GM23338 (cell line): ENCODE results near the gene VSTM2B.

ENCODE experiments used
- CREB1 ChIP-seq: fragments of 250-450 bp; sonication (Bioruptor Pico); IDR thresholded peaks from 2 replicates; pipeline ENCODE4 v1.5.0; 2020; ENCODE audit warnings: low read depth, mild to moderate bottlenecking, moderate library complexity
- CTCF ChIP-seq, 2 experiments: fragments of 200-600 bp in 1 of 2; sonication (generic) in 1 of 2; conservative IDR thresholded peaks; 2 replicates each; pipeline versions ENCODE4 v1.5.1 to v1.6.1; 2016 to 2017; ENCODE audit warnings: antibody characterized with exemption in 2 of 2, low read depth in 2 of 2, mild to moderate bottlenecking in 2 of 2, moderate library complexity in 1 of 2
- EZH2 ChIP-seq: fragments of 200-600 bp; sonication (generic); IDR thresholded peaks from one replicate; pipeline ENCODE4 v1.8.0; 2017; ENCODE audit warnings: antibody characterized with exemption, mild to moderate bottlenecking, low read depth; ENCODE audit not compliant: unreplicated experiment
- EZH2phosphoT487 ChIP-seq: fragments of 200-600 bp; sonication (generic); IDR thresholded peaks from one replicate; pipeline ENCODE4 v1.8.1; 2018; ENCODE audit warnings: antibody characterized with exemption; ENCODE audit not compliant: unreplicated experiment
- JUNB ChIP-seq: IDR thresholded peaks from one replicate; pipeline ENCODE4 v1.6.1; 2016; ENCODE audit warnings: antibody characterized with exemption; ENCODE audit not compliant: unreplicated experiment
- NANOG ChIP-seq: IDR thresholded peaks from 2 replicates; pipeline ENCODE4 v1.6.1; 2016; ENCODE audit warnings: antibody characterized with exemption, borderline replicate concordance
- POLR2AphosphoS5 ChIP-seq: IDR thresholded peaks from 2 replicates; pipeline ENCODE4 v1.6.1; 2016; ENCODE audit warnings: antibody characterized with exemption, low read depth
- STAT1 ChIP-seq: IDR thresholded peaks from one replicate; pipeline ENCODE4 v1.6.1; 2016; ENCODE audit warnings: antibody characterized with exemption; ENCODE audit not compliant: unreplicated experiment
- ZNF114 ChIP-seq: fragments of 250-450 bp; sonication (Bioruptor Pico); IDR thresholded peaks from 2 replicates; pipeline ENCODE4 v1.5.0; 2020; ENCODE audit warnings: mild to moderate bottlenecking, moderate library complexity
- ZNF331 ChIP-seq: fragments of 250-450 bp; sonication (Bioruptor Pico); IDR thresholded peaks from 2 replicates; pipeline ENCODE4 v1.5.0; 2020; ENCODE audit warnings: low read depth, mild to moderate bottlenecking, moderate library complexity
- TF ChIP-seq, protein P1 (sequence below): IDR thresholded peaks from one replicate; pipeline ENCODE4 v1.6.1; 2018; ENCODE audit warnings: antibody characterized with exemption; ENCODE audit not compliant: unreplicated experiment

DNA sequence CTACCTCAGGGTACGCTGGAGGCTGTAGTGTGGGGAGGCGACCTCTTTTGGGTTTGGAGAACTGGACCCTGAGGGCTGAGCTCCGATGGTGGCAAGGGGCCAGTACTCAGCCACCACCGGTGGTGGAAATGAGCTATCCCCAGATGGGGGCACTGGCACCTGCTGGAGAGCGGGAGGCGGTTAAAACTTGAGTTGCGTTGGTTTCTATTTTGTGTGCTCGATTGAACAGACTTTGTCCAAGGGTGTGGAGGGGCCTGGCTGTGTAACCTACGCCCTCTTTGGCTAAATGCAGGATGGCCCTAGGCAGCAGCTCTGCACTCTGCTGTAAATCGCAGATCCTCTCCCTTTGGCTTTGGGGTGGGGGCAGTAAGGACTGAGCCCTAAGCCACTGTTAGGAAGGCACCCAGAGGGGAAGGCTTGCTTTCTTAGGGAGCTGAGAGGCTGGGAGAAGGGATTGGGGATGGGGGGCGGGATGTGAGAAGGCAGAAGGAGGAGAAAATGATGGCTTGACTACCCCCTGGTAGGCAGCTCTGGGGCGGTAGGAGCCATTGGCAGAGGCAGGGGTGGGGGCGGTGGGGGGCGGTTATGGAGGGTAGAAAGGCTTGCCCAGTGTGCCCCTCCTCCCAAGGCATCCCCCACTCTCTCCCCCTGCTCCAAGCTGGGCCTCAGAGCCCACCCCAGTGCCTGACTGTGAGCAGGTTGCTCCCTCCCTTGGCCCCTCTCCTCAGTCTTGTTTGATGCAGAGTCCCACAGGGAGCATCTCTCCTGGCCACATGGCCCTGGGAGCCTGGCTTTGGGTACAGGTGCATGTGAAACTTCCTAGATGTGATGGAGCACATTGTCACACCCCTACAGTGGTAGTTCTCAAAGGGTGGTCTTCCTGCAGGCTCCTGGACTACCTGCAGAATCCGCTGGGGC, 5.0 kb downstream of the VSTM2B start:
- TF ChIP-seq EZH2 (no peak), CTCF (conservative IDR thresholded peaks at IDR 0.05; ENCODE audit: low read depth in 2 of 2) (0 out of 4 replicates have a peak, but pooled peaks of 1 of the 2 experiments have one; percentile 22), POLR2AphosphoS5 (no peak), CREB1 (CRISPR knock-in tag) (no peak), EZH2phosphoT487 (no peak), ZNF114 (CRISPR knock-in tag) (no peak), JUNB (no peak), STAT1 (no peak), NANOG (no peak), ZNF331 (CRISPR knock-in tag) (no peak)
- TF ChIP-seq, protein P1, sequence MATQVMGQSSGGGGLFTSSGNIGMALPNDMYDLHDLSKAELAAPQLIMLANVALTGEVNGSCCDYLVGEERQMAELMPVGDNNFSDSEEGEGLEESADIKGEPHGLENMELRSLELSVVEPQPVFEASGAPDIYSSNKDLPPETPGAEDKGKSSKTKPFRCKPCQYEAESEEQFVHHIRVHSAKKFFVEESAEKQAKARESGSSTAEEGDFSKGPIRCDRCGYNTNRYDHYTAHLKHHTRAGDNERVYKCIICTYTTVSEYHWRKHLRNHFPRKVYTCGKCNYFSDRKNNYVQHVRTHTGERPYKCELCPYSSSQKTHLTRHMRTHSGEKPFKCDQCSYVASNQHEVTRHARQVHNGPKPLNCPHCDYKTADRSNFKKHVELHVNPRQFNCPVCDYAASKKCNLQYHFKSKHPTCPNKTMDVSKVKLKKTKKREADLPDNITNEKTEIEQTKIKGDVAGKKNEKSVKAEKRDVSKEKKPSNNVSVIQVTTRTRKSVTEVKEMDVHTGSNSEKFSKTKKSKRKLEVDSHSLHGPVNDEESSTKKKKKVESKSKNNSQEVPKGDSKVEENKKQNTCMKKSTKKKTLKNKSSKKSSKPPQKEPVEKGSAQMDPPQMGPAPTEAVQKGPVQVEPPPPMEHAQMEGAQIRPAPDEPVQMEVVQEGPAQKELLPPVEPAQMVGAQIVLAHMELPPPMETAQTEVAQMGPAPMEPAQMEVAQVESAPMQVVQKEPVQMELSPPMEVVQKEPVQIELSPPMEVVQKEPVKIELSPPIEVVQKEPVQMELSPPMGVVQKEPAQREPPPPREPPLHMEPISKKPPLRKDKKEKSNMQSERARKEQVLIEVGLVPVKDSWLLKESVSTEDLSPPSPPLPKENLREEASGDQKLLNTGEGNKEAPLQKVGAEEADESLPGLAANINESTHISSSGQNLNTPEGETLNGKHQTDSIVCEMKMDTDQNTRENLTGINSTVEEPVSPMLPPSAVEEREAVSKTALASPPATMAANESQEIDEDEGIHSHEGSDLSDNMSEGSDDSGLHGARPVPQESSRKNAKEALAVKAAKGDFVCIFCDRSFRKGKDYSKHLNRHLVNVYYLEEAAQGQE = no peak
